ENCODE measurements around the gene SIGMAR1.

Gene SIGMAR1

GRCh38 chr9:34611251-34611810, 26.3 kb downstream of the SIGMAR1 start:
- Histone ChIP-seq H3K9me3 (ENCODE audit: low read length) (no peaks in the 10 kb centered on the region), H4K20me1 (ENCODE audit: insufficient read depth, low read length) (no peaks in the 10 kb centered on the region), H3K9ac (ENCODE audit: low read length) (peak overlapping the region; percentile 92), H3K79me2 (ENCODE audit: insufficient read depth, low read length) (no peaks in the 10 kb centered on the region), H3K27me3 (ENCODE audit: insufficient read depth, low read length) (no peaks in the 10 kb centered on the region), H3K4me2 (ENCODE audit: low read length) (peak overlapping the region; percentile 93), H3K9me2 (ENCODE audit: low read depth, low read length) (no peaks in the 10 kb centered on the region), H3K4me3 (ENCODE audit: low read depth, low read length, poor library complexity, severe bottlenecking) (peak overlapping the region; percentile 98), H3F3A (ENCODE audit: insufficient read depth, low read length) (no peaks in the 10 kb centered on the region), H3K4me1 (ENCODE audit: insufficient read depth, low read length, severe bottlenecking) (peaks cover 20% of the 10 kb centered on the region), H3K27ac (ENCODE audit: low read depth, low read length, poor library complexity, severe bottlenecking) (peak overlapping the region; percentile 45), H3K36me3 (ENCODE audit: insufficient read depth, low read length) (peaks cover 19% of the 10 kb centered on the region), H2AFZ (ENCODE audit: low read length) (no peak overlapping the region)
- no peak for TF ChIP-seq CTCF (IDR thresholded peaks at IDR 0.05; ENCODE audit: low read length)
- TF ChIP-seq EZH2 (IDR thresholded peaks at IDR 0.05; ENCODE audit: borderline replicate concordance, low read length): no peak

GRCh38 chr9:34610434-34611206, 27.0 kb downstream of the SIGMAR1 start:
- Histone ChIP-seq H3K9me3 (ENCODE audit: low read length) (no peaks in the 10 kb centered on the region), H2AFZ (ENCODE audit: low read length) (no peak overlapping the region), H4K20me1 (ENCODE audit: insufficient read depth, low read length) (no peaks in the 10 kb centered on the region), H3K27ac (ENCODE audit: low read depth, low read length, poor library complexity, severe bottlenecking) (no peak overlapping the region), H3F3A (ENCODE audit: insufficient read depth, low read length) (no peaks in the 10 kb centered on the region), H3K27me3 (ENCODE audit: insufficient read depth, low read length) (no peaks in the 10 kb centered on the region), H3K4me3 (ENCODE audit: low read depth, low read length, poor library complexity, severe bottlenecking) (peak overlapping the region; percentile 98), H3K79me2 (ENCODE audit: insufficient read depth, low read length) (no peaks in the 10 kb centered on the region), H3K36me3 (ENCODE audit: insufficient read depth, low read length) (peaks cover 13% of the 10 kb centered on the region), H3K9me2 (ENCODE audit: low read depth, low read length) (no peaks in the 10 kb centered on the region), H3K9ac (ENCODE audit: low read length) (peak overlapping the region; percentile 92; the same call in 1 of the 2 replicates), H3K4me1 (ENCODE audit: insufficient read depth, low read length, severe bottlenecking) (peaks cover 20% of the 10 kb centered on the region), H3K4me2 (ENCODE audit: low read length) (peak overlapping the region; percentile 93)
- TF ChIP-seq EZH2 (IDR thresholded peaks at IDR 0.05; ENCODE audit: borderline replicate concordance, low read length): no peak
- TF ChIP-seq CTCF (IDR thresholded peaks at IDR 0.05; ENCODE audit: low read length): no peak

- Histone ChIP-seq H3K9ac (ENCODE audit: low read length) (no peak overlapping the region), H3K4me2 (ENCODE audit: low read length) (no peak overlapping the region), H3K4me1 (ENCODE audit: insufficient read depth, low read length, severe bottlenecking) (peaks cover 15% of the 10 kb centered on the region), H3K9me2 (ENCODE audit: low read depth, low read length) (no peaks in the 10 kb centered on the region), H3F3A (ENCODE audit: insufficient read depth, low read length) (no peaks in the 10 kb centered on the region), H3K9me3 (ENCODE audit: low read length) (no peaks in the 10 kb centered on the region), H4K20me1 (ENCODE audit: insufficient read depth, low read length) (no peaks in the 10 kb centered on the region), H3K27me3 (ENCODE audit: insufficient read depth, low read length) (no peaks in the 10 kb centered on the region), H3K4me3 (ENCODE audit: low read depth, low read length, poor library complexity, severe bottlenecking) (no peak overlapping the region), H3K27ac (ENCODE audit: low read depth, low read length, poor library complexity, severe bottlenecking) (no peak overlapping the region), H3K79me2 (ENCODE audit: insufficient read depth, low read length) (no peaks in the 10 kb centered on the region), H2AFZ (ENCODE audit: low read length) (no peak overlapping the region), H3K36me3 (ENCODE audit: insufficient read depth, low read length) (peaks cover 13% of the 10 kb centered on the region)
- TF ChIP-seq CTCF (IDR thresholded peaks at IDR 0.05; ENCODE audit: low read length) (no peak), EZH2 (IDR thresholded peaks at IDR 0.05; ENCODE audit: borderline replicate concordance, low read length) (no peak)
These were observed 30.3 kb downstream of the SIGMAR1 start for GRCh38 chr9:34607331-34607730.
